Measurements from ENCODE around the gene LARP1.

The LARP1 gene

GRCh38 chr5:154767576-154767975 lies 12.4 kb downstream of the LARP1 start:
- no peaks in the 10 kb centered on the region; the same call in 1 of the 2 replicates for H3F3A ChIP-seq (ENCODE audit: control insufficient read depth, insufficient read depth)
- H3K9me3 ChIP-seq (ENCODE audit: control insufficient read depth, insufficient read depth, low read length), result no peaks in the 10 kb centered on the region
- peak overlapping the region; percentile 50 for H3K4me2 ChIP-seq (ENCODE audit: low read length)
- peaks cover 64% of the 10 kb centered on the region for H3K36me3 ChIP-seq (ENCODE audit: control insufficient read depth, low read length)
- peaks cover 100% of the 10 kb centered on the region for H3K79me2 ChIP-seq (ENCODE audit: control insufficient read depth, low read length)
- H3K4me3 ChIP-seq (ENCODE audit: low read length), result no peak overlapping the region
- H3K27ac ChIP-seq (ENCODE audit: low read depth, low read length), result no peak overlapping the region
- TF ChIP-seq EZH2phosphoT487 (IDR thresholded peaks at IDR 0.05; ENCODE audit: borderline replicate concordance, low read length), result no peak
- TF ChIP-seq CTCF (IDR thresholded peaks at IDR 0.05; ENCODE audit: low read depth, low read length, poor library complexity, severe bottlenecking), result no peak
- H4K20me1 ChIP-seq (ENCODE audit: control insufficient read depth, insufficient read depth, low read depth, low read length), result peaks cover 65% of the 10 kb centered on the region
- H3K27me3 ChIP-seq (ENCODE audit: control insufficient read depth, low read length), result no peaks in the 10 kb centered on the region
- H3K4me1 ChIP-seq (ENCODE audit: control insufficient read depth, low read length), result peaks cover 80% of the 10 kb centered on the region
- no peaks in the 10 kb centered on the region for H3K9me2 ChIP-seq (replicated peaks; ENCODE audit: control insufficient read depth, low read length)

- H3K36me3 ChIP-seq (ENCODE audit: control insufficient read depth, low read length), result peaks cover 64% of the 10 kb centered on the region
- no peaks in the 10 kb centered on the region for H3K27me3 ChIP-seq (ENCODE audit: control insufficient read depth, low read length)
- peaks cover 100% of the 10 kb centered on the region for H3K79me2 ChIP-seq (ENCODE audit: control insufficient read depth, low read length)
- no peak overlapping the region for H3K4me3 ChIP-seq (ENCODE audit: low read length)
- no peaks in the 10 kb centered on the region; the same call in 1 of the 2 replicates for H3F3A ChIP-seq (ENCODE audit: control insufficient read depth, insufficient read depth)
- H3K27ac ChIP-seq (ENCODE audit: low read depth, low read length), result no peak overlapping the region
- H3K9me3 ChIP-seq (ENCODE audit: control insufficient read depth, insufficient read depth, low read length), result no peaks in the 10 kb centered on the region
- peaks cover 64% of the 10 kb centered on the region for H4K20me1 ChIP-seq (ENCODE audit: control insufficient read depth, insufficient read depth, low read depth, low read length)
- TF ChIP-seq EZH2phosphoT487 (IDR thresholded peaks at IDR 0.05; ENCODE audit: borderline replicate concordance, low read length), result no peak
- TF ChIP-seq CTCF (IDR thresholded peaks at IDR 0.05; ENCODE audit: low read depth, low read length, poor library complexity, severe bottlenecking), result no peak
- H3K4me2 ChIP-seq (ENCODE audit: low read length), result peak overlapping the region; percentile 50; the same call in 1 of the 2 replicates
- H3K9me2 ChIP-seq (replicated peaks; ENCODE audit: control insufficient read depth, low read length), result no peaks in the 10 kb centered on the region
- peaks cover 73% of the 10 kb centered on the region for H3K4me1 ChIP-seq (ENCODE audit: control insufficient read depth, low read length)
Measured at GRCh38 chr5:154768207-154768606, 13.0 kb downstream of the LARP1 start.

GRCh38 chr5:154770111-154770510 lies 14.9 kb downstream of the LARP1 start:
- Histone ChIP-seq H3F3A (ENCODE audit: control insufficient read depth, insufficient read depth) (no peaks in the 10 kb centered on the region; the same call in 1 of the 2 replicates), H3K9me3 (ENCODE audit: control insufficient read depth, insufficient read depth, low read length) (no peaks in the 10 kb centered on the region), H3K4me1 (ENCODE audit: control insufficient read depth, low read length) (peaks cover 69% of the 10 kb centered on the region), H3K27me3 (ENCODE audit: control insufficient read depth, low read length) (no peaks in the 10 kb centered on the region), H3K4me2 (ENCODE audit: low read length) (peak overlapping the region; percentile 40), H4K20me1 (ENCODE audit: control insufficient read depth, insufficient read depth, low read depth, low read length) (peaks cover 71% of the 10 kb centered on the region), H3K4me3 (ENCODE audit: low read length) (no peak overlapping the region), H3K27ac (ENCODE audit: low read depth, low read length) (0 out of 2 replicates have a peak overlapping the region, but pooled peaks have one; percentile 10), H3K79me2 (ENCODE audit: control insufficient read depth, low read length) (peaks cover 100% of the 10 kb centered on the region), H3K9me2 (replicated peaks; ENCODE audit: control insufficient read depth, low read length) (no peaks in the 10 kb centered on the region), H3K36me3 (ENCODE audit: control insufficient read depth, low read length) (peaks cover 78% of the 10 kb centered on the region)
- TF ChIP-seq CTCF (IDR thresholded peaks at IDR 0.05; ENCODE audit: low read depth, low read length, poor library complexity, severe bottlenecking) (no peak), EZH2phosphoT487 (IDR thresholded peaks at IDR 0.05; ENCODE audit: borderline replicate concordance, low read length) (no peak)
